H1 (cell line): ENCODE results near the gene LRRC8D. TPM values are rescaled to one million over a fixed set of nuclear protein-coding genes. Genes with fewer than 3 reads are reported as not detected.

ENCODE experiments used
- CBX8 ChIP-seq: fragments of 300-800, 300-1000 bp; sonication (generic); IDR thresholded peaks from 2 replicates; pipeline ENCODE4 v1.7.1; 2016; ENCODE audit warnings: low read depth, low read length, borderline replicate concordance
- PHF8 ChIP-seq: fragments of 200-600 bp; sonication (generic); conservative IDR thresholded peaks from 2 replicates; pipeline ENCODE4 v1.7.1; 2012; ENCODE audit warnings: low read depth, mild to moderate bottlenecking, inconsistent platforms, low read length, moderate library complexity
- POU5F1 ChIP-seq: IDR thresholded peaks from 2 replicates; pipeline ENCODE4 v1.6.1; 2011; ENCODE audit warnings: low read depth, mild to moderate bottlenecking, low read length, moderate library complexity
- polyA plus RNA-seq, 7 experiments: library from polyadenylated mRNA; depleted of rRNA in 3 of 7; stranded (reverse) in 5 of 7; unstranded in 2 of 7; fragments of >200 nt in 5 of 7; fragments of 200-250 nt in 2 of 7; gene quantifications; 1 replicate in 5 of 7; 2 replicates in 1 of 7; 4 replicates in 1 of 7; pipeline versions ENCODE4 v1.2.1 to v1.2.3, GENCODE V29; 2011 to 2013; ENCODE audit warnings: missing spikeins in 2 of 7, mixed read lengths in 2 of 7
- total RNA-seq: library from RNA; stranded (reverse); fragmentation: NEBNext Ultra II Directional; extraction: Animal tissue kit (Norgen Biotek cat#: 25700); gene quantifications from 2 replicates; pipeline ENCODE4 v1.2.1, GENCODE V29; 2021

The LRRC8D gene
- total and polyA plus RNA-seq, 2 of the 8 experiments (the other 6 are each of a cell fraction or from before 2014, with no cell fraction given): 42.0 to 58.5 TPM

- TF ChIP-seq PHF8 (no peak), CBX8 (no peak), POU5F1 (no peak)
- TF ChIP-seq, all 59 proteins: peak for 0
These were observed 114.4 kb downstream of the LRRC8D start (continued) for GRCh38 chr1:89935235-89935634.
